Parathyroid adenoma (tissue), 2 donors: Measurements from ENCODE around the gene FLT1.

ENCODE experiments used
- H2AFZ ChIP-seq: fragments of 300-600 bp; sonication (generic); one replicate; pipeline ENCODE4 v1.7.0; 2017; ENCODE audit warnings: antibody characterized with exemption, mild to moderate bottlenecking
- H3K27ac ChIP-seq: fragments of 300-600 bp; sonication (generic); one replicate; pipeline ENCODE4 v1.7.0; 2017
- H3K27me3 ChIP-seq: fragments of 300-600 bp; sonication (generic); one replicate; pipeline ENCODE4 v1.7.0; 2017; ENCODE audit warnings: low read length; ENCODE audit not compliant: control insufficient read depth, insufficient read depth
- H3K36me3 ChIP-seq: fragments of 300-600 bp; sonication (generic); one replicate; pipeline ENCODE4 v1.7.0; 2017; ENCODE audit warnings: low read length; ENCODE audit not compliant: control insufficient read depth, insufficient read depth
- H3K4me1 ChIP-seq: fragments of 300-600 bp; sonication (generic); one replicate; pipeline ENCODE4 v1.7.0; 2017; ENCODE audit warnings: control low read depth
- H3K4me2 ChIP-seq: fragments of 300-600 bp; sonication (generic); one replicate; pipeline ENCODE4 v1.7.0; 2017; ENCODE audit warnings: low read length
- H3K4me3 ChIP-seq: fragments of 300-600 bp; sonication (generic); one replicate; pipeline ENCODE4 v1.7.0; 2017; ENCODE audit warnings: low read depth, low read length
- H3K79me2 ChIP-seq: fragments of 300-600 bp; sonication (generic); one replicate; pipeline ENCODE4 v1.7.0; 2017; ENCODE audit warnings: control low read depth
- H3K9ac ChIP-seq: fragments of 300-600 bp; sonication (generic); one replicate; pipeline ENCODE4 v1.7.0; 2017; ENCODE audit warnings: mild to moderate bottlenecking
- H3K9me3 ChIP-seq: fragments of 300-600 bp; sonication (generic); one replicate; pipeline ENCODE4 v1.7.0; 2017; ENCODE audit warnings: low read length; ENCODE audit not compliant: control insufficient read depth
- CTCF ChIP-seq: fragments of 300-600 bp; sonication (generic); IDR thresholded peaks from one replicate; pipeline ENCODE4 v1.7.0; 2017; ENCODE audit warnings: antibody characterized with exemption, mild to moderate bottlenecking
- donor health status: primary hyperparathyroidism.

FLT1 gene

GRCh38 chr13:28413999-28414398, 80.9 kb downstream of the FLT1 start:
- Histone ChIP-seq H3K27me3 (no peaks in the 10 kb centered on the region), H3K36me3 (no peaks in the 10 kb centered on the region), H3K9ac (no peak overlapping the region), H3K27ac (no peak overlapping the region), H3K79me2 (no peaks in the 10 kb centered on the region), H3K4me1 (peaks cover 4% of the 10 kb centered on the region), H2AFZ (no peak overlapping the region), H3K4me3 (no peak overlapping the region), H3K4me2 (no peak overlapping the region), H3K9me3 (no peaks in the 10 kb centered on the region)
- TF ChIP-seq CTCF: no peak

GRCh38 chr13:28412981-28413380, 81.9 kb downstream of the FLT1 start:
- H3K4me1 ChIP-seq: peaks cover 8% of the 10 kb centered on the region
- no peaks in the 10 kb centered on the region for H3K27me3 ChIP-seq
- H3K4me3 ChIP-seq: no peak overlapping the region
- H3K27ac ChIP-seq: no peak overlapping the region
- H3K4me2 ChIP-seq: no peak overlapping the region
- H3K79me2 ChIP-seq: no peaks in the 10 kb centered on the region
- H2AFZ ChIP-seq: no peak overlapping the region
- no peak for TF ChIP-seq CTCF
- no peaks in the 10 kb centered on the region for H3K36me3 ChIP-seq
- no peaks in the 10 kb centered on the region for H3K9me3 ChIP-seq
- no peak overlapping the region for H3K9ac ChIP-seq

- no peak overlapping the region for H2AFZ ChIP-seq
- no peaks in the 10 kb centered on the region for H3K9me3 ChIP-seq
- no peak overlapping the region for H3K27ac ChIP-seq
- peaks cover 8% of the 10 kb centered on the region for H3K4me1 ChIP-seq
- H3K36me3 ChIP-seq: no peaks in the 10 kb centered on the region
- no peak overlapping the region for H3K4me2 ChIP-seq
- H3K79me2 ChIP-seq: no peaks in the 10 kb centered on the region
- H3K27me3 ChIP-seq: no peaks in the 10 kb centered on the region
- no peak for TF ChIP-seq CTCF
- no peak overlapping the region for H3K4me3 ChIP-seq
- H3K9ac ChIP-seq: no peak overlapping the region
Observed at GRCh38 chr13:28411831-28412353, 83.0 kb downstream of the FLT1 start.

GRCh38 chr13:28410096-28410495, 84.8 kb downstream of the FLT1 start:
- no peak overlapping the region for H3K4me2 ChIP-seq
- H3K4me3 ChIP-seq: no peak overlapping the region
- no peaks in the 10 kb centered on the region for H3K79me2 ChIP-seq
- H3K9ac ChIP-seq: no peak overlapping the region
- H3K36me3 ChIP-seq: no peaks in the 10 kb centered on the region
- H3K4me1 ChIP-seq: peaks cover 8% of the 10 kb centered on the region
- no peak for TF ChIP-seq CTCF
- no peaks in the 10 kb centered on the region for H3K27me3 ChIP-seq
- no peaks in the 10 kb centered on the region for H3K9me3 ChIP-seq
- H2AFZ ChIP-seq: no peak overlapping the region
- no peak overlapping the region for H3K27ac ChIP-seq

GRCh38 chr13:28409648-28410047, 85.3 kb downstream of the FLT1 start:
- Histone ChIP-seq H3K4me2 (no peak overlapping the region), H3K36me3 (no peaks in the 10 kb centered on the region), H3K27ac (no peak overlapping the region), H3K4me3 (no peak overlapping the region), H3K9ac (no peak overlapping the region), H3K9me3 (no peaks in the 10 kb centered on the region), H2AFZ (no peak overlapping the region), H3K4me1 (peaks cover 8% of the 10 kb centered on the region), H3K79me2 (no peaks in the 10 kb centered on the region), H3K27me3 (no peaks in the 10 kb centered on the region)
- TF ChIP-seq CTCF: no peak
